Thoracic aorta (tissue), 2 donors: ENCODE measurements around the gene EXOSC2. TPM values are rescaled to one million over a fixed set of nuclear protein-coding genes. Genes with fewer than 3 reads are reported as not detected.
A peak's percentile ranks its signal among the peaks of the same experiment; 100 is the strongest.

ENCODE experiments used
- ATAC-seq: fragments of 150-250 bp; one replicate; pipeline ENCODE4 v1.8.0; 2017; ENCODE audit warnings: low read depth; ENCODE audit not compliant: insufficient number of reproducible peaks, low FRiP score
- DNase-seq: peaks from one replicate; pipeline ENCODE4 v3.0.0-alpha.2; 2020; ENCODE audit warnings: low spot score
- H3K27ac ChIP-seq, 2 donors: fragments of 200-600 bp; sonication (generic); 1 replicate in 1 of 2; 2 replicates in 1 of 2; pipeline ENCODE4 v1.5.1; 2016; ENCODE audit warnings: mild to moderate bottlenecking in 2 of 2, moderate library complexity in 2 of 2
- H3K27me3 ChIP-seq: fragments of 200-600 bp; sonication (generic); replicated peaks from 2 replicates; pipeline ENCODE4 v1.6.0; 2016; ENCODE audit warnings: mild to moderate bottlenecking; ENCODE audit not compliant: insufficient read depth
- H3K36me3 ChIP-seq: fragments of 200-600 bp; sonication (generic); one replicate; pipeline ENCODE4 v1.5.1; 2016
- H3K4me1 ChIP-seq, 2 donors: fragments of 200-600 bp; sonication (generic); 1 replicate in 1 of 2; 2 replicates in 1 of 2; pipeline versions ENCODE4 v1.5.1 to v1.6.0; 2016; ENCODE audit warnings: low read depth in 2 of 2, mild to moderate bottlenecking in 1 of 2; ENCODE audit not compliant: control insufficient read depth in 1 of 2
- H3K4me3 ChIP-seq: fragments of 200-600 bp; sonication (generic); 2 replicates; pipeline ENCODE4 v1.5.1; 2016; ENCODE audit warnings: mild to moderate bottlenecking
- H3K9me3 ChIP-seq: fragments of 200-600 bp; sonication (generic); 2 replicates; pipeline ENCODE4 v1.5.1; 2016
- total RNA-seq, 2 donors: library from RNA; depleted of rRNA; stranded (reverse); fragments of >200 nt; gene quantifications; one replicate each; pipeline versions ENCODE4 v1.1.0 to v1.2.3, GENCODE V29; 2016
- TF ChIP-seq, protein P1 (sequence below): fragments of 200-600 bp; sonication (generic); IDR thresholded peaks from one replicate; pipeline ENCODE4 v1.5.1; 2019; ENCODE audit warnings: antibody characterized with exemption

The EXOSC2 gene
- total RNA-seq, 2 donors from 2014 or later, result 12.3 to 33.3 TPM

DNA sequence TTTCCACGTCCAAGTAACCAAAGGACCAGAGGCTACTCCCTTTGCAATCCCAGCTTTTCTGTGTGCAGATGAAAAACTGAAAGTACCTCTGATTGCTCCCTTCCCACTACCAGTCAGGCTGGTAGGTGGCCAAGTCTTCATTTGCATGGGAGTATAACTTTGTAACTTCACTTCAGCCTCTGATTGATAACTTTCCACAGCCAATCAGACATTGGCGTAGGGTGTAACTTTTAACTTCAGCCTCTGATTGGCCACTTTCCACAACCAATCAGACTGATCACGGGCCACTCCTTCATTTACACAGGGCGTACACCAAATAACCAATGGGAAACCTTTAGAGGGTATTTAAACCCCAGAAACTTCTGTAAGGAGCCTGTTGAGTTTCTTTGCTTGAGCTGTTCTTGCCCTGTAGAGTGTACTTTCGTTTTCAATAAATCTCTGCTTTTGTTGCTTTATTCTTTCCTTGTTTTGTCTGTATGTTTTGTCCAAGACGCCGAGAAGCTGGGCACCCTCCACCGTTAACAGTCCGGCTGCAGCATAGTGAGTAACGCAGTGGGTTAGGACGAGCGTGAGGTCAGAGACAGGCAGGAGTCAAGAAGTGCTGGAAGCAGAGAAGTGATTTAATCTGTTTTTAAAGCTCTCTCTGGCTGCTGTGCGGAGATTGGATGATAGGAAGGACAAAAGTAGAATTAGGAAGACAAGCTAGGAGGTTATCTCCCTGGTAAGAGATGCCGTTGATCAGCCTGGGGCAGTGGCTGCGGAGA lies 3.5 kb upstream of the EXOSC2 start:
- H3K27ac ChIP-seq, result peak overlapping the region; percentile 73 to 85
- ATAC-seq (peak; percentile 86), DNase-seq (peak; percentile 53)
- TF ChIP-seq, protein P1, sequence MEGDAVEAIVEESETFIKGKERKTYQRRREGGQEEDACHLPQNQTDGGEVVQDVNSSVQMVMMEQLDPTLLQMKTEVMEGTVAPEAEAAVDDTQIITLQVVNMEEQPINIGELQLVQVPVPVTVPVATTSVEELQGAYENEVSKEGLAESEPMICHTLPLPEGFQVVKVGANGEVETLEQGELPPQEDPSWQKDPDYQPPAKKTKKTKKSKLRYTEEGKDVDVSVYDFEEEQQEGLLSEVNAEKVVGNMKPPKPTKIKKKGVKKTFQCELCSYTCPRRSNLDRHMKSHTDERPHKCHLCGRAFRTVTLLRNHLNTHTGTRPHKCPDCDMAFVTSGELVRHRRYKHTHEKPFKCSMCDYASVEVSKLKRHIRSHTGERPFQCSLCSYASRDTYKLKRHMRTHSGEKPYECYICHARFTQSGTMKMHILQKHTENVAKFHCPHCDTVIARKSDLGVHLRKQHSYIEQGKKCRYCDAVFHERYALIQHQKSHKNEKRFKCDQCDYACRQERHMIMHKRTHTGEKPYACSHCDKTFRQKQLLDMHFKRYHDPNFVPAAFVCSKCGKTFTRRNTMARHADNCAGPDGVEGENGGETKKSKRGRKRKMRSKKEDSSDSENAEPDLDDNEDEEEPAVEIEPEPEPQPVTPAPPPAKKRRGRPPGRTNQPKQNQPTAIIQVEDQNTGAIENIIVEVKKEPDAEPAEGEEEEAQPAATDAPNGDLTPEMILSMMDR, result no peak
- no peaks in the 10 kb centered on the region for H3K27me3 ChIP-seq
- H3K4me3 ChIP-seq, result peak overlapping the region; percentile 69
- peaks cover 14 to 25% of the 10 kb centered on the region in 2 donors for H3K4me1 ChIP-seq
- H3K36me3 ChIP-seq, result no peaks in the 10 kb centered on the region
- peaks cover 1% of the 10 kb centered on the region for H3K9me3 ChIP-seq

DNA sequence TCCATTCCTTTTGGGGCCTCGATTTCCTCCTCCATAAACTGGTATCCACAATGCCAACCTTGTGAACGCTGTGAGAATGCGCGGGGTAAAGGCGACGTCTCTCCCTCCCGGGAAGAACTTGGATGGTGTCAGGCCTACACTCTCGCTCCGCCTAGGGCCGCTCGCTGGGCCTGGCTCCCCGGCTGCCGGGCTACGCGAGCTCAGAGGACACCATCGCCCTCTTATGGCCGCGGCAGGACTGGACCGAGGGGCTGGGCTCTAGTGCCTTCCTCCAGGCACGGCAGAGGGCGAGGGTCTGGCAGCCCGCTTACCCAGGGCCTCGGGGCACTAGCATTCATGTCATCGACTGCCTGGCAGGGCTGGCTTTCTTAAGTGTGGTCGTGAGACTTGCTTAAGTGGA lies 1.3 kb upstream of the EXOSC2 start:
- ATAC-seq (no peak), DNase-seq (no peak)
- peak overlapping the region; percentile 90 for H3K4me3 ChIP-seq
- TF ChIP-seq, protein P1, result no peak
- H3K36me3 ChIP-seq, result peaks cover 8% of the 10 kb centered on the region
- peaks cover 14 to 28% of the 10 kb centered on the region in 2 donors for H3K4me1 ChIP-seq
- H3K27me3 ChIP-seq, result no peaks in the 10 kb centered on the region
- no peak overlapping the region for H3K27ac ChIP-seq
- no peaks in the 10 kb centered on the region for H3K9me3 ChIP-seq

DNA sequence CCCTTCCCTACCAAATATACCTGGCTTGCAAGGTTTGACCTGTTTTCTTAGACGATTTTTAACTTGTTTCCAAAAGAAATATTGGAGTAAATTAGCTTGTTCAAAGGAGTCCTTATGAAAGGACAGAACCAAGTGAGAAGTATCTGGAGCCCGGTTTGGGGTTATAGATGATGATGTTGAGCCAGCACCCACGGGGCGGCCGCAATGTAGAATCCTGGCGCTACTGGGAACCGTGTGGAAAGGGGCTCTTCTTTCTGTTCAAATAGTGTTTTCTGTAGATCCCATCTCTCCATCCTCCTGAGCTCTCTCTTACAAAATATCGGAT lies 517 bp upstream of the EXOSC2 start:
- Histone ChIP-seq H3K9me3 (no peaks in the 10 kb centered on the region), H3K36me3 (peaks cover 11% of the 10 kb centered on the region), H3K4me1 (peaks cover 14 to 28% of the 10 kb centered on the region in 2 donors), H3K27me3 (no peaks in the 10 kb centered on the region), H3K27ac (peak overlapping the region in 1 of 2 donors; percentile 31), H3K4me3 (peak overlapping the region; percentile 90)
- DNase-seq (no peak), ATAC-seq (no peak)
- TF ChIP-seq, protein P1, result no peak

DNA sequence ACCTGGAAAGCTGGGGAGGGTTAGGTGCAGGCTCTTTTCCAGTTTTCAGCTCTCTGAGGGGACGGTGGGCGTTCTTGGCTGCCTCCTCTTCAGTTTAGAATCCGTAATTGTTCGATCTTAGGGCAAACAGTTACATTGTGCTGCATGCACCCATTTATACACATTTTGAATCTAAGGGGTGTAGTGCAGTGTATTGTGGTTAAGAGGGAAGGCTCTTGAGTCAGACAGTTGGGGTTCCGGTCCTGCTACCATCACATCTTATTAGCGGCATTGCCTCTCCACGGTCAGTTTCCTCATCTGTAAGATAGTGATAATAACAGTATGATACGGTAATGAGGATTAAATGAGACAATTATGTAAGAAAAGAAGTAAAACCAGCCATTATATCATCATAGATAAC lies 625 bp downstream of the EXOSC2 start:
- TF ChIP-seq, protein P1, result no peak
- H3K27ac ChIP-seq, result peak overlapping the region in 1 of 2 donors; percentile 49
- no peaks in the 10 kb centered on the region for H3K9me3 ChIP-seq
- H3K27me3 ChIP-seq, result no peaks in the 10 kb centered on the region
- ATAC-seq (no peak), DNase-seq (no peak)
- peaks cover 14% of the 10 kb centered on the region for H3K36me3 ChIP-seq
- H3K4me1 ChIP-seq, result peaks cover 14 to 28% of the 10 kb centered on the region in 2 donors
- H3K4me3 ChIP-seq, result peak overlapping the region; percentile 90

DNA sequence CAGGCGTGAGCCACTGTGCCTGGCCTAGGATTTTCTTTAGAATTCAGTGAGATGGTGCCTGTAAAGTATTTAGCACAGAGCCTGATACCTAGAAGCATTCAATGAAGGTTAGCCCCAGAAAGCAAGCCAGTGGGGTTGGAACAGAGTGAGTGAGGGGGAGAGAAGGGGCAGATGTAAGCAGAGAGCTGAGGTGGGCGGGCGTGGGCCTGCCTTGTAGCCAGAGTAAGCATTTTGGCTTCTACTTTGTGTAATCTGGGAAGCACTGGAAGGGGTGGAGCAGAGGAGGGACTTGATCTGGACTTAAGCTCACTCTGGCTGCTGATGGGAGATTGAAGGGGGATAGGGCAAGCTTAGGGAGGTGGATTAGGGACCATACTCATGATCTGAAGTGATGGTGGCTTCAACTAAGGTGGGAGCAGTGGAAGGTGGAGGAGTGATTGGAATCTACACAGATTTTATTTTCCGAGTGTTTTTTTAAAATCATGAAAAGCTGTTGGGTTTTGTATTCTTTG lies 2.6 kb downstream of the EXOSC2 start:
- Histone ChIP-seq H3K4me1 (peaks cover 17 to 32% of the 10 kb centered on the region in 2 donors), H3K27ac (no peak overlapping the region), H3K36me3 (peaks cover 19% of the 10 kb centered on the region), H3K9me3 (no peaks in the 10 kb centered on the region), H3K27me3 (no peaks in the 10 kb centered on the region), H3K4me3 (no peak overlapping the region)
- TF ChIP-seq, protein P1, result no peak
- ATAC-seq (no peak), DNase-seq (no peak)
